ENCODE data around the gene RAB4A. TPM values are rescaled to one million over a fixed set of nuclear protein-coding genes. Genes with fewer than 3 reads are reported as not detected.

Gene RAB4A
- total and polyA plus RNA-seq, 9 of the 15 experiments (the other 6 are each of a cell fraction or from before 2014, with no cell fraction given) = 8.3 to 61.0 (median 26.7) TPM

GRCh38 chr1:229270547-229271447 is at the start of gene RAB4A (continued):
- TF ChIP-seq TOE1 (IDR thresholded peaks at IDR 0.05; ENCODE audit: borderline replicate concordance) (peak; percentile 53; the same call in 1 of the 2 replicates), TOE1 (CRISPR knock-in tag; IDR thresholded peaks at IDR 0.05; ENCODE audit: borderline replicate concordance, low read depth) (no peak), TFAM (CRISPR knock-in tag; conservative IDR thresholded peaks at IDR 0.05) (no peak), RBM15 (IDR thresholded peaks at IDR 0.05; ENCODE audit: insufficient read depth, low read length) (no peak), SUPT5H (IDR thresholded peaks at IDR 0.05) (peak; percentile 52; the same call in 1 of the 2 replicates), BHLHE40 (IDR thresholded peaks at IDR 0.05; ENCODE audit: low read length) (peak; percentile 96), KDM5B (IDR thresholded peaks at IDR 0.05; ENCODE audit: insufficient replicate concordance, low read depth, low read length) (peak; percentile 56), ZBTB33 (CRISPR knock-in tag; IDR thresholded peaks at IDR 0.05) (no peak), ZNF347 (CRISPR knock-in tag; IDR thresholded peaks at IDR 0.05; ENCODE audit: low read depth) (no peak), SMAD4 (CRISPR knock-in tag; conservative IDR thresholded peaks at IDR 0.05) (peak; percentile 73; the same call in 1 of the 2 replicates), SMARCC2 (IDR thresholded peaks at IDR 0.05; ENCODE audit: low read depth) (no peak), POU5F1 (IDR thresholded peaks at IDR 0.05; ENCODE audit: borderline replicate concordance, low read depth, low read length, partially characterized antibody) (peak; percentile 30), CREB3L1 (IDR thresholded peaks at IDR 0.05; ENCODE audit: borderline replicate concordance, low read depth) (peak; percentile 77), EP300 (IDR thresholded peaks at IDR 0.05; ENCODE audit: low read length) (no peak), POLR2B (IDR thresholded peaks at IDR 0.05; ENCODE audit: low read depth, partially characterized antibody) (peak; percentile 45), DPF2 (IDR thresholded peaks at IDR 0.05) (no peak), RBM39 (optimal IDR thresholded peaks at IDR 0.05; ENCODE audit: low read depth, low read length) (no peak), CLOCK (CRISPR knock-in tag; IDR thresholded peaks at IDR 0.05; ENCODE audit: borderline replicate concordance) (0 out of 2 replicates have a peak, but pooled peaks have one; percentile 19), CEBPB (tag; IDR thresholded peaks at IDR 0.05) (no peak), ZNF551 (CRISPR knock-in tag; IDR thresholded peaks at IDR 0.05) (no peak), ESRRA (IDR thresholded peaks at IDR 0.05; ENCODE audit: borderline replicate concordance, low read depth) (peak; percentile 65; the same call in 1 of the 2 replicates), ZNF57 (CRISPR knock-in tag; IDR thresholded peaks at IDR 0.05) (peak; percentile 40; the same call in 1 of the 2 replicates)
